AG04450 (cell line): ENCODE results near the gene MST1. TPM values are rescaled to one million over a fixed set of nuclear protein-coding genes. Genes with fewer than 3 reads are reported as not detected.

ENCODE experiments used
- CTCF ChIA-PET: fragments of 300-600, 350-600 bp; formaldehyde crosslinking; extraction: SDS; loops from one replicate; lab custom pipeline; 2022; ENCODE audit warnings: antibody characterized with exemption, inconsistent platforms; lab: Charles Lee
- POLR2A ChIA-PET: fragments of 350-600 bp; formaldehyde crosslinking; extraction: SDS; loops from one replicate; lab custom pipeline; 2021; ENCODE audit warnings: antibody characterized with exemption, inconsistent platforms; lab: Yijun Ruan, JAX
- DNase-seq: peaks from one replicate; pipeline ENCODE4 v3.0.0-alpha.2; 2011; ENCODE audit warnings: low read depth, low spot score
- H3K27ac ChIP-seq: one replicate; pipeline ENCODE4 v1.5.1; 2012; ENCODE audit warnings: low read depth, low read length, control low read depth
- H3K27me3 ChIP-seq: one replicate; pipeline ENCODE4 v1.6.0; 2012; ENCODE audit warnings: low read length; ENCODE audit not compliant: control insufficient read depth, insufficient read depth
- H3K4me3 ChIP-seq: 2 replicates; pipeline ENCODE4 v1.5.1; 2011; ENCODE audit warnings: mild to moderate bottlenecking, low read depth, low read length, control low read depth
- H3K9me3 ChIP-seq: 2 replicates; pipeline ENCODE4 v1.5.1; 2012; ENCODE audit warnings: low read length; ENCODE audit not compliant: control insufficient read depth, insufficient read depth
- polyA plus RNA-seq: library from polyadenylated mRNA; depleted of rRNA; stranded (reverse); fragments of >200 nt; gene quantifications from 2 replicates; pipeline ENCODE4 v1.2.3, GENCODE V29; 2011
- TF ChIP-seq, protein P1 (sequence below): IDR thresholded peaks from 2 replicates; pipeline ENCODE4 v1.5.1; 2011; ENCODE audit warnings: low read depth, low read length, control low read depth, inconsistent platforms

The MST1 gene
- polyA plus RNA-seq, 1 experiment, result 6.5 TPM

DNA sequence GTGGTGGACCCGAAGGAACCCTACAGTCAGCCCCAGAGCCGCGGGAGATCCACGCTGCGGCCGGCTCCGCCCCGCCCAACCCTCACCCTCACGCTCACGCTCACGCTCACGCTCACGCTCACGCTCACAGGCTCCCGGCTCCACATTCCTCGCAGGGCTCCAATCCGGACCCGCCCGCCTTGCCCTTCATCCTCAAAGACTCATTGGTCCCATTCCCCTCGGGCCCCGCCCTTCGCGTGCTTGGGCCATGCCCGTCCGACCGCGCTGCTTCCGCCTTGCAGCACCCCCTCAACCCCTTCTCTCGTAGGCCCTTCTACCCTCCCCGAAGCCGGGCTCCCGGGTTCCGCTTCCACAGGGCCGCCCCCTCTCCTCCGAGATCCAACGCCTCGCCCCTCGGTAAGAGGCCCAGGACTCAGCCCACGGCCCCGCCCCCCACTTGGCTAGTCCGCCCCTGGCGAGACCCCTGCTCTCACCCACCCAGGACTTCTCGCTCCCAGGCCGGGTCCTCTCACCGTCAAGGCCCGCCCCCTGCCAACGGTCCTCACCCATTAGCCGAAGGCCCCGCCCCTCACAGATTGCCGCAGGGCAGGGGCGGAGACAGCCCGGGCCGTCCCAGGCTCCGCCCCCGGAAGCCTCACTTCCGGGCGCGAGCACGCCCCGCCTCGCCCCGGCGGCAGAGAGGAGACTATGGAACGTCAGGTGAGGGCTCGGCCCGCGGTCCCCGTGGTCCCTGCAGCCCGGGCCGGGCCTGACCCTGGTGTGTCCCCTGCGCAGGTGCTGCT is 15.4 kb downstream of the MST1 start, which contains the start of gene APEH:
TSS of gene APEH (plus strand) at position 637 of the 782 bp plus-strand sequence. CDS start at position 688, 51 bp downstream.
- Histone ChIP-seq H3K9me3 (peaks cover 12% of the 10 kb centered on the region), H3K4me3 (peak within 1 kb of the TSS; percentile 81), H3K27ac (peak within 1 kb of the TSS; percentile 97), H3K27me3 (no peaks in the 10 kb centered on the region)
- ChIA-PET CTCF (interaction anchor here (1.4 to 3.3 kb wide), 2 partner anchors 135 to 140 kb away, joined by 5 to 208 read pairs; no protein-coding TSS in a partner anchor), POLR2A (interaction anchor here (1.9 kb wide), 1 partner anchor 134 kb away, joined by 11 read pairs; no protein-coding TSS in a partner anchor)
- DNase-seq, result peak; percentile 93
- TF ChIP-seq, protein P1, sequence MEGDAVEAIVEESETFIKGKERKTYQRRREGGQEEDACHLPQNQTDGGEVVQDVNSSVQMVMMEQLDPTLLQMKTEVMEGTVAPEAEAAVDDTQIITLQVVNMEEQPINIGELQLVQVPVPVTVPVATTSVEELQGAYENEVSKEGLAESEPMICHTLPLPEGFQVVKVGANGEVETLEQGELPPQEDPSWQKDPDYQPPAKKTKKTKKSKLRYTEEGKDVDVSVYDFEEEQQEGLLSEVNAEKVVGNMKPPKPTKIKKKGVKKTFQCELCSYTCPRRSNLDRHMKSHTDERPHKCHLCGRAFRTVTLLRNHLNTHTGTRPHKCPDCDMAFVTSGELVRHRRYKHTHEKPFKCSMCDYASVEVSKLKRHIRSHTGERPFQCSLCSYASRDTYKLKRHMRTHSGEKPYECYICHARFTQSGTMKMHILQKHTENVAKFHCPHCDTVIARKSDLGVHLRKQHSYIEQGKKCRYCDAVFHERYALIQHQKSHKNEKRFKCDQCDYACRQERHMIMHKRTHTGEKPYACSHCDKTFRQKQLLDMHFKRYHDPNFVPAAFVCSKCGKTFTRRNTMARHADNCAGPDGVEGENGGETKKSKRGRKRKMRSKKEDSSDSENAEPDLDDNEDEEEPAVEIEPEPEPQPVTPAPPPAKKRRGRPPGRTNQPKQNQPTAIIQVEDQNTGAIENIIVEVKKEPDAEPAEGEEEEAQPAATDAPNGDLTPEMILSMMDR, result no peak

DNA sequence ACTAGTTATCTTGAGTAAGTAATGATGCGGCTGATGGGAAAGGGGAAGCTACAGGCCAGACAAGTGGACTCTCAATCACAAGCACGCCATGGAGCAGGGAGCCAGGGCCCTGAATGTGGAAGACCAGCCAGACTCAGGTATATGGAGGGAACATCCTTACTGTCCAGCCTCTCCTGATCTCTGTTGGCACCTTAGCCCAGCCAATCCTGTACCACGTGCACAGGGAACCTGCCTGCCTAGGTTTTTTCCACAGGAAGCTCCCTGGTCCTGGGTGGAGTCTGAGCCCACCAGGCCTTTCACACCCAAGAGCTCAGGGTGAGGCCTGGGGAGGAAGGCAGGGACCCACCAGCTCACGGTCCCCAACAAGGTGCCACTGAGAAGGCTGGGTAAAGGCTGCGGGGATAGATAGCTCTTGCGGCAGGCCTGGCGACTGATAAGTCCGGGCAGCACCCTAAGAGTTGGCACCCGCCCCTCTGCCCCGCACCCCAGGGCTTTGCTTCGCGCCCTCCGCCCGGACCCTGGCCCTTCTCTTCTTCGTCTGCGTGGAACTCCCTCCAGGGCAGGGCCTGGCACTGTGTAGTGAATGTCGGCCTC is 16.1 kb downstream of the MST1 start:
- POLR2A ChIA-PET, result interaction anchor here (0.6 to 1.9 kb wide), 3 partner anchors 40 to 340 kb away, joined by 3 to 11 read pairs (median 3); no protein-coding TSS in a partner anchor

DNA sequence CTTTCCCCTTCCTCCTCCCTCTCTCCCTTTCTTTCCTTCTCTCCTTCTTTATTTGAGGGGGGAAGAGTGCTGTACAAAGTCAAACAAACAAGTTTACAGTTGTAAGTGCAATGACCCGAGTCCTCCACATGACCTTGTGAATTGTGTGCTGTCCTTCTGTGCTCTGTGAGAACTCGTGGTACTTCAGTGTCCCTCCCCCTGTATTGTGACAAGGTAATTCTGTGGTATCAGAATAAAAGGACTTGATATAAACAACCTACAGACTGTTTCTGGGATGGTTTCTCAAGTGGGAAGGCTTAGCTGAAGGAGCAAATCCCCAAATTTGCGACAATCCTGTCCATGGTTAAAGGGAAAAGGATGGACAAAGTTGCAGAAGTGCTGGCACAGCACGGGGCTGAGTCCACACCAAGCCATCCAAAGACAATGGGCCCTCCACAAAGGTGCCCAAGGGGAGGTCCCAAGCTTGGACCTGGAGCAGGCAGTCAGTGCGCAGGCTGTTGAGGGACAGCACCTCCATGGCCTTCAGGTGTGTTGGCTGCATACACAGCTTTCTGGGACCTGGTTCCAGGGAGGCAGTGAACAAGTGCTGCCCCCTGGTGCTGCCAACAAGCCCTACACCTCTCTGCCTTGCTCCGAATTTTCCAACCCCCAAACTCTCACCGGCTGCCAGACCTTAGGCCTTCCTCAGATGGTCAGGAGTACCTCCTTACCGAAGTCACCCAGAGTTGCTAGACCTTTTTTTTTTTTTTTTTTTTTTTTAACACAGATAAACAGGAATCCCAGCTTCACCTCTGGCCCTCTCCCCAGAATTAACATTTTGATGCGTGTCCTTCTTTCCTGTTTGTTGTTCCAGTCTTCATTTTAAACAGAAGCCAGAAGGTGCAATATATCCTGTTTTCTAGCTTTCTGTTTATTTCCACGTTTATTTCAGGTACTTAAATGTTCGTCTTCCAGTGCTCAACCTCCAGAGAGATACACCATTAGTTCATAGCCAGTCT is 17.7 kb downstream of the MST1 start:
- H3K9me3 ChIP-seq, result peaks cover 12% of the 10 kb centered on the region
- TF ChIP-seq, protein P1, result peak; percentile 88
- peak; percentile 15 for DNase-seq
- ChIA-PET POLR2A (interaction anchor here (1.0 to 1.2 kb wide), 2 partner anchors 48 to 132 kb away, joined by 3 to 5 read pairs; partner anchors contain the start of gene AMIGO3), CTCF (interaction anchor here (0.6 to 3.3 kb wide), 24 partner anchors 14 to 1224 kb away, joined by 3 to 208 read pairs (median 4); no protein-coding TSS in a partner anchor)
- no peak overlapping the region for H3K4me3 ChIP-seq
- H3K27me3 ChIP-seq, result peaks cover 5% of the 10 kb centered on the region
- H3K27ac ChIP-seq, result no peak overlapping the region

More for the DNA sequence above, 16.1 kb downstream of the MST1 start:
- DNase-seq, result no peak
- no peaks in the 10 kb centered on the region for H3K27me3 ChIP-seq
- CTCF ChIA-PET, result interaction anchor here (0.6 to 3.3 kb wide), 7 partner anchors 135 to 582 kb away, joined by 3 to 208 read pairs (median 4); no protein-coding TSS in a partner anchor
- H3K9me3 ChIP-seq, result peaks cover 12% of the 10 kb centered on the region
- TF ChIP-seq, protein P1, result no peak
- peak overlapping the region; percentile 97 for H3K27ac ChIP-seq
- peak overlapping the region; percentile 81 for H3K4me3 ChIP-seq

DNA sequence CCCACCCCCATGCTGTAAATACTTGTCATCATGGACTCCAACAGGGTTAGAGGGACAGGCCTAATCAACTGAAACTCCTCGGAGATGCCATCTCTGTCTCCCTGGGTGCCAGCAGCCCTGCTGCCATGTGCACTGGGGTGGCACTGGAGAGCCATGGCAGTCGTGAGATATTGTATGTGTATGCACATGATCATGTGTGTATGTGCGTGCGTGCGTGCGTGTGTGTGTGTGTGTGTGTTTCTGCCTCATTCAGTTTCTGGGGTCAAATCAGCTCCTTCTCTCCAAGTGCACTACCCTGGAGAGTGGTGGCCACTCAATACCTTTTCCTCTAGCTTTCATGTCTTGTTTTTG is 18.4 kb downstream of the MST1 start:
- Histone ChIP-seq H3K4me3 (no peak overlapping the region), H3K27ac (no peak overlapping the region), H3K27me3 (peaks cover 5% of the 10 kb centered on the region), H3K9me3 (peaks cover 12% of the 10 kb centered on the region)
- POLR2A ChIA-PET, result interaction anchor here (1.2 kb wide), 1 partner anchor 131 kb away, joined by 5 read pairs; no protein-coding TSS in a partner anchor
- CTCF ChIA-PET, result interaction anchor here (0.6 to 3.3 kb wide), 11 partner anchors 14 to 172 kb away, joined by 3 to 208 read pairs (median 4); no protein-coding TSS in a partner anchor
- no peak for DNase-seq
- TF ChIP-seq, protein P1, result no peak
